D721Med (cell line): Measurements from ENCODE around the gene PPP1R9A.
A peak's percentile ranks its signal among the peaks of the same experiment; 100 is the strongest.
"Not testable (repeated sequence)": the region's sequence is repeated elsewhere in the genome, so short reads cannot be mapped to it uniquely, and the experiment has no call there.

Experiments
- DNase-seq: peaks from one replicate; pipeline ENCODE4 v3.0.0; 2011; ENCODE audit warnings: low spot score; ENCODE audit not compliant: insufficient read length
- FAIRE-seq: peaks from 2 replicates; lab custom pipeline; 2011; peaks lifted over from hg19 to GRCh38; lab: Jason Lieb, UNC
- TF ChIP-seq, protein P1 (sequence below): IDR thresholded peaks from 2 replicates; pipeline ENCODE4 v1.5.1; 2012; ENCODE audit warnings: mild to moderate bottlenecking, control low read depth; ENCODE audit not compliant: insufficient read depth; ENCODE audit errors: missing control alignments

The PPP1R9A gene

DNA sequence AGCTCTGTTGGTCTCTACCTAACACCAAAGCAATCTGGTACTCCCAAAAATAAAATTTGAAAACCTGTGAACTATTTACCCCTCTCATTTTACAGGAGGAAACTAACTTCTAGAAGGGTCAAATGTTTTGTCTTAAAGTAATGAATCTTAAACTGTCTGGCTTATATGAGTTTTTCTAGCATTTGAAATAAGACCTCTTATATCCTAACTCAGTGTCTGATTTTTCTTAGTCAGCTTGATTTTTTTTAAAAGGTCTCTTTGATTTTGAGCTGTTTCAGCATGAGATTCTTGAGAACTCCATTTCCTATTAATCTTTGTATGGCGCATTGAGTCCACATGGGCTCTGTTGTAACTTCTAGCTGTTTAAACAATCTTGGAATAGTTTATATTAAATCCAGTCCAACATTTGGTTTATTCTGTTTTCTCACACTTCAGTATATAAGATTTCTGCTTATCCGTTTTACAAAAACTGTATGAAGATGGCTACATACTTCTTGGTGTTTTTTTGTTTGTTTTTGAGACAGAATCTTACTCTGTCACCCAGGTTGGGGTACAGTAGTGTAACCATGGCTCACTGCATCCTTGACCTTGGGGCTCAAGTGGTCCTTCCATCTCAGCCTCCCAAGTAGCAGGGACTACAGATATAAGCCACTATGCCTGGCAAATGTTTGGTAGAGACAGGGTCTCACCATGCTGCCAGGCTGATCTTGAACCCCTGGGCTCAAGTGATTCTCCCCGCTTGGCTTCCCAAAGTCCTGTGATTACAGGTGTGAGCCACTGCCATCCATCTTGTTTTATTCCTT, 91.1 kb downstream of the PPP1R9A start:
- FAIRE-seq (no peak), DNase-seq (no peak)
- TF ChIP-seq, protein P1, sequence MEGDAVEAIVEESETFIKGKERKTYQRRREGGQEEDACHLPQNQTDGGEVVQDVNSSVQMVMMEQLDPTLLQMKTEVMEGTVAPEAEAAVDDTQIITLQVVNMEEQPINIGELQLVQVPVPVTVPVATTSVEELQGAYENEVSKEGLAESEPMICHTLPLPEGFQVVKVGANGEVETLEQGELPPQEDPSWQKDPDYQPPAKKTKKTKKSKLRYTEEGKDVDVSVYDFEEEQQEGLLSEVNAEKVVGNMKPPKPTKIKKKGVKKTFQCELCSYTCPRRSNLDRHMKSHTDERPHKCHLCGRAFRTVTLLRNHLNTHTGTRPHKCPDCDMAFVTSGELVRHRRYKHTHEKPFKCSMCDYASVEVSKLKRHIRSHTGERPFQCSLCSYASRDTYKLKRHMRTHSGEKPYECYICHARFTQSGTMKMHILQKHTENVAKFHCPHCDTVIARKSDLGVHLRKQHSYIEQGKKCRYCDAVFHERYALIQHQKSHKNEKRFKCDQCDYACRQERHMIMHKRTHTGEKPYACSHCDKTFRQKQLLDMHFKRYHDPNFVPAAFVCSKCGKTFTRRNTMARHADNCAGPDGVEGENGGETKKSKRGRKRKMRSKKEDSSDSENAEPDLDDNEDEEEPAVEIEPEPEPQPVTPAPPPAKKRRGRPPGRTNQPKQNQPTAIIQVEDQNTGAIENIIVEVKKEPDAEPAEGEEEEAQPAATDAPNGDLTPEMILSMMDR = no peak

DNA sequence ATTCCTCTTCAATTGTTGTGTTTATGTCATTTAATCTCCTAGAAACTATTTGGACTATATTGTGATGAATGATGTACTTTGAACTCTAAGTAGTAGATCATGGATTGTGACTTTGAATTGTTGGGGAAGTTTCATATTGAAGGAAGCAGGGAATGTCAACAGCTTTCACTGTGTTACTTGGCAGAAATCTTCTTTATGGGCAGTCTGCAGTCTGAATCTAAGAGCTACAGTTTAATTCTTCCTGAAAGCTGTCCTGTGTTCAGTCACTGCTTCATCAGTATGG, 91.6 kb downstream of the PPP1R9A start:
- FAIRE-seq (no peak), DNase-seq (no peak)
- TF ChIP-seq, protein P1 = no peak

DNA sequence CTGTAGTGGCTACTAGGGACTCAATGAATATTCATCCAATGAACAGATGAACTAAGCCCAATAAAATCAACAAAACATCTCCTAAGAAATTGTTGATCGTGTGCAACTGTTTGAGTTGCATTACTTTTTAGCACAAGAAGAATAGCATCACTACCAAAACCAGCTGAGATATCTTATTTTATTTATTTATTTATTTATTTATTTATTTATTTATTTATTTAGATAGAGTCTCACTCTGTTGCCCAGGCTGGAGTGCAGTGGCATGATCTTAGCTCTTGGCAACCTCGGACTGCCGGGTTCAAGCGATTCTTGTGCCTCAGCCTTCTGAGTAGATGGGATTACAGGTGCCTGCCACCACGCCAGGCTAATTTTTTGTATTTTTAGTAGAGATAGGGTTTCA, 92.2 kb downstream of the PPP1R9A start:
- not testable (repeated sequence) for DNase-seq, FAIRE-seq

DNA sequence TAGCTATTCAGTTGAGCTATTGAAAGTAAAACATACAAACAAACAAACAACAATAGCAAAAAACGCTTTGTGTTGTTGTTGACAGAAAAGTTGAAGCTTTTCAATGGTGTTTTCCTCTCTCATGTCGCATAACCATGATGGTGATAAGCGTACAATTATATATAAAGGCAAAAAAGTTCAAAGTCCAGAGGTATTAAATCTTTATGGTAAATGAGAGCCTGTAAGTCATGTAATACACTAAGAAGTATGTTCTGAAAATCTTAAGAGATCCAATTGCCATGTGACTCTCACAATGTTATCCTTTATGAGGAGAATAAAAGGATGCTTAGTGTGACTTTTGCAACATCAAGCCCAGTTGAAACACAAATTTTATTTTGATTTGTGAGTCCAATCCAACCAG, 93.9 kb downstream of the PPP1R9A start:
- FAIRE-seq (no peak), DNase-seq (no peak)
- TF ChIP-seq, protein P1 = no peak

DNA sequence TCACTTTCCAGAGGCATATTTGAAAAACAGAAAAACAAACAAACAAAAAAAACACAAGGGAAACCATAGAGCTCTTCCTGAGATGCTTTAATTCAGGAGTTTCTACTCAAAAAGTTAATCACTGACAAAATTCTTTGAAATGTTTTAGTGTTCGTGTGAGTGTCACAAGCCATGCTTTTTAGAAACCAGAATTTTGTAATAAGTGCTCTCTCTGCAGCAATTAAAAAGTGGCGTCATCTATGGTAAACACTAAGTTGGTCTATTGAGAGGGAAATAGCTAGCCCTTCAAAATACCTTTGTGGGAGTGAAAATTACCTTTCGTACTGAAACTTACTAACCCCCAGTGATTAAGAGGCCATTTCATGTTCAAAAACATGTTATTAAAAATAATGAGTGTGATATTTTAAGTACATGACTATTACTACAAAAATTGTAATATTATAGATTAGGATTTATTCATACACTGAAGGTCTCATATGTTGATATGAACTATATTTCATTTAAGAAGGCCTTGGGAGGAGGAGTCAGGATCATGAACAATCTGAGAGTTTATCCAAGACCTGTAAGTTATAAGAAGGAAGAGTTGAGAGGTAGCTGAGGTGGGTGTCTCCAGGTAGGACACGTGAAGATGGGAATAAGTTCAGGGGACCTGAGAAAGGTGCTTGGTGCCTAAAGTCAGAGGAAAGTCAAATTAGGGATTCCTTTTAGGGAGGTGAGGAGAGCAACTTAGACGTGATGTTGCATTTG, 94.6 kb downstream of the PPP1R9A start:
- FAIRE-seq (no peak), DNase-seq (no peak)
- TF ChIP-seq, protein P1 = no peak

DNA sequence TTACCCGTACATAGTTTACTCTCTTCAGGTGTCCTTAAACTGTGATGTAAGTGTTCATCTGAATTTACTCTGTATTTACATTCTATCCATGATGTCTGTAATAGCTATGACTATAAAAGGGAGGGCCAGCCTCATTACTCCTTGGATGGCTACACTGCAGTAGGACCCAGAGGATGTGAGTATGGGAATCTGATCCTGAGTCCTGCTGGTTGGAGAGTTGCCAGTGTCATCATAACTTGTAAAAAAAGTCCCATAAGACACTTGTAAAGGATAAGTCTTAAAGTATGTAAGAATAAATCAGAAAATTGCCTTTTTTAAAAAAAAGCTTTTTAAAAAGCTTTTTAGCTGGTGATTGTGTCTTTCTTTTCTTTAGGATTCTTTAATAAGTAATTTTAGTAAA, 95.4 kb downstream of the PPP1R9A start:
- FAIRE-seq (no peak), DNase-seq (no peak)
- TF ChIP-seq, protein P1 = no peak

DNA sequence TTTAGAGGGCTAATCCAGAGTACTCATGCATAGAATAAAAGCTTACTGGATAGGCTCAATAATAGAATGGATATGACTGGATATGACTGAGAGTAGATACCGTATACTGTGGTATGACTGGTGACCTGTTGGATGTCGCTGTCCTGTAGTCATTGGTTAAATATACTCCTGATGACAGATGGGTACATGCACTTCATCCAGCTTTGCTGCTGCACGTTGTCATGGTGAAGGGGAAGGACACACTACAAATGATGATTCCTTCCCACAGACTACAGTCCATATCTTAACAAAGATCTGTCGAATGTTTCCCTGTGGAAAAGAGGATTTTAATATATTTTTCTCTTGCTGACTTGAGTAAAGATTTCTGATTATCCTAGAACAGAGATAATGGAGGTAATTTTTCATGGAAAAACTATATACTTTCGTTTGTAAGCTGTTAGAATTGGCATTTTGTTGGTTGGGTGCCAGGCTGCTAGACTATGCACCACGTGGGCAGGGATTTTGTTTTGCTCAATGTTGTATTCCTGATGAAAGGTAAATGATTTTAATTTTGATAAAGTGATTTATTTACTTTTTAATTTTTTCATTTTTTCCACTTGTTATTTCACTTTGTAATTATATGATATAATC, 97.3 kb downstream of the PPP1R9A start:
- TF ChIP-seq, protein P1 = no peak
- DNase-seq (no peak), FAIRE-seq (peak; percentile 83)
